Heart left ventricle (tissue), 16 donors: Measurements from ENCODE around the gene PKD1. TPM values are rescaled to one million over a fixed set of nuclear protein-coding genes. Genes with fewer than 3 reads are reported as not detected.

Experiments used
- ATAC-seq, 4 donors: fragments of 200-7000 bp; cut with Tn5 transposase; one replicate each; pipeline ENCODE4 v1.9.1; 2020 to 2022; ENCODE audit warnings: moderate library complexity in 4 of 4, mild to moderate bottlenecking in 3 of 4, moderate number of reproducible peaks in 1 of 4
- DNase-seq, 5 donors: peaks; one replicate each; pipeline ENCODE4 v3.0.0-alpha.2; 2020
- H3K27ac ChIP-seq, 12 donors: fragments of 200-600 bp; sonication (generic) in 4 of 12; one replicate each; pipeline versions ENCODE4 v1.5.0 to v1.8.0; 2016 to 2022; ENCODE audit warnings: mild to moderate bottlenecking in 2 of 12
- H3K27me3 ChIP-seq, 9 donors: fragments of 200-600 bp; sonication (generic) in 2 of 9; one replicate each; pipeline versions ENCODE4 v1.5.1 to v1.8.0; 2016 to 2022; ENCODE audit warnings: mild to moderate bottlenecking in 3 of 9
- H3K36me3 ChIP-seq, 9 donors: fragments of 200-600 bp; sonication (generic) in 2 of 9; one replicate each; pipeline versions ENCODE4 v1.5.0 to v1.8.0; 2018 to 2022; ENCODE audit warnings: mild to moderate bottlenecking in 2 of 9
- H3K4me1 ChIP-seq, 12 donors: fragments of 200-600 bp; sonication (generic) in 4 of 12; one replicate each; pipeline versions ENCODE4 v1.5.0 to v1.8.0; 2016 to 2022; ENCODE audit warnings: mild to moderate bottlenecking in 3 of 12
- H3K4me3 ChIP-seq, 12 donors: fragments of 200-600 bp; sonication (generic) in 4 of 12; one replicate each; pipeline versions ENCODE4 v1.5.0 to v1.8.0; 2017 to 2022; ENCODE audit warnings: mild to moderate bottlenecking in 9 of 12, moderate library complexity in 4 of 12
- H3K9me3 ChIP-seq, 12 donors: fragments of 200-600 bp; sonication (generic) in 4 of 12; one replicate each; pipeline versions ENCODE4 v1.5.0 to v1.8.0; 2016 to 2022; ENCODE audit warnings: mild to moderate bottlenecking in 1 of 12
- CTCF ChIP-seq, 12 donors: fragments of 200-600 bp; sonication (generic) in 4 of 12; IDR thresholded peaks; one replicate each; pipeline versions ENCODE4 v1.5.0 to v1.8.0; 2018 to 2022; ENCODE audit warnings: antibody characterized with exemption in 12 of 12, mild to moderate bottlenecking in 5 of 12
- POLR2A ChIP-seq, 2 donors: fragments of 450-650 bp; IDR thresholded peaks; one replicate each; pipeline ENCODE4 v1.6.1; 2017; ENCODE audit warnings: antibody characterized with exemption in 2 of 2, mild to moderate bottlenecking in 2 of 2, moderate library complexity in 2 of 2
- WGBS, 4 donors: extraction: QIAGEN DNeasy Blood & Tissue Kit in 2 of 4; methylation state at CpG; one replicate each; pipeline versions ENCODE4 v1.1.5 to v1.1.7; 2013 to 2018; 5-methylcytosine and 5-hydroxymethylcytosine counted together
- intact Hi-C, 10 donors: fragments of 100-400 bp; cut with DNase I; formaldehyde crosslinking; loops; one replicate each; pipeline versions ENCODE4 v1.11.1 to v1.14.2; 2022
- polyA plus RNA-seq, 2 donors: library from polyadenylated mRNA; stranded (reverse); fragments of 200-250 nt; gene quantifications; one replicate each; pipeline ENCODE4 v1.2.3, GENCODE V29; 2013
- total RNA-seq, 9 donors: library from RNA; depleted of rRNA in 2 of 9; stranded (reverse); fragments of >200 nt in 2 of 9; fragmentation: NEBNext Ultra II Directional in 3 of 9; extraction: Animal tissue kit (Norgen Biotek cat#: 25700) in 3 of 9; gene quantifications; one replicate each; pipeline versions ENCODE4 v1.1.0 to v1.2.4, GENCODE V29; 2016 to 2023
- donor health status: ischemic (EF 13 %, LVEDD 7.1; RV severe dilation, severe dysfunction).
- donor health status: healthy with polysubstance abuse.
- donor health status: DM: no; HTN: yes; CAD: no.
- donor health status: DM: no; HTN: no; CAD: no.
- donor health status: ischemic (EF 25% LVEDD 6.9; RV normal size, moderate dysfunction).
- donor health status: ischemic (EF 25% LVEDD 5.7; RV mildly dilated, moderate dysfunction).
- donor health status: healthy.
- donor health status: DM: yes; HTN: yes; CAD: no.
- donor health status: ischemic (EF 35%, LVEDD 5.7; RV mildly dilated, moderate dysfunction).
- donor health status: nonischemic (EF 11% LVEDD 7.7; RV severe dilation, severe dysfunction).
- donor health status: DM: yes; HTN: yes; CAD: no.
- donor health status: PGD.
- donor health status: ischemic (EF 29% LVEDD 5.4; RV normal size, mild dysfunction).
- donor health status: nonischemic (EF 23%, LVEDD 6.1; RV moderate dilation, normal function).

The PKD1 gene
- total and polyA plus RNA-seq, 11 donors, result 64.9 to 441 (median 105) TPM

- H3K27ac ChIP-seq, result peak overlapping the region in 4 of 12 donors; percentile 5 to 63 (median 44)
- intact Hi-C loops, result no loop called here
- TF ChIP-seq POLR2A (IDR thresholded peaks at IDR 0.05) (no peak), CTCF (IDR thresholded peaks at IDR 0.05) (no peak)
- DNase-seq, result no peak
- H3K4me3 ChIP-seq, result no peak overlapping the region
- WGBS, 4 donors, result 80 to 88% (median 87%) methylated on average over 20 to 49 of the region's 49 CpGs
- no peaks in the 10 kb centered on the region for H3K27me3 ChIP-seq
- peak in 2 of 4 donors; percentile 1 for ATAC-seq
- peaks cover 0 to 96% (median 95%) of the 10 kb centered on the region in 9 donors for H3K36me3 ChIP-seq
- no peaks in the 10 kb centered on the region for H3K9me3 ChIP-seq
- peaks cover 0 to 11% (median 0%) of the 10 kb centered on the region in 12 donors for H3K4me1 ChIP-seq
Measured at GRCh38 chr16:2091547-2092255, 44.0 kb downstream of the PKD1 start.

- Histone ChIP-seq H3K4me1 (peaks cover 0 to 11% (median 0%) of the 10 kb centered on the region in 12 donors), H3K27me3 (no peaks in the 10 kb centered on the region), H3K36me3 (peaks cover 0 to 96% (median 95%) of the 10 kb centered on the region in 9 donors), H3K4me3 (peak overlapping the region in 4 of 12 donors; percentile 25 to 37 (median 30)), H3K9me3 (no peaks in the 10 kb centered on the region), H3K27ac (peak overlapping the region in 11 of 12 donors; percentile 41 to 87 (median 74))
- no peak for TF ChIP-seq POLR2A (IDR thresholded peaks at IDR 0.05)
- peak in 3 of 12 donors; percentile 15 to 35 (median 19) for TF ChIP-seq CTCF (IDR thresholded peaks at IDR 0.05)
- ATAC-seq (peak in 3 of 4 donors; percentile 31 to 71 (median 62)), DNase-seq (peak in 3 of 5 donors; percentile 58 to 69 (median 61))
- 51 to 75% (median 67%) methylated on average over 24 to 101 of the region's 101 CpGs for WGBS, 4 donors
- intact Hi-C loops, result no loop called here
Measured at GRCh38 chr16:2090777-2091546, 44.7 kb downstream of the PKD1 start.

- peaks cover 0 to 96% (median 93%) of the 10 kb centered on the region in 9 donors for H3K36me3 ChIP-seq
- peak overlapping the region in 4 of 12 donors; percentile 25 to 37 (median 30) for H3K4me3 ChIP-seq
- TF ChIP-seq CTCF (IDR thresholded peaks at IDR 0.05) (no peak), POLR2A (IDR thresholded peaks at IDR 0.05) (no peak)
- intact Hi-C loops, result no loop called here
- H3K4me1 ChIP-seq, result peaks cover 0 to 11% (median 0%) of the 10 kb centered on the region in 12 donors
- DNase-seq, result peak in 2 of 5 donors; percentile 55 to 68
- no peaks in the 10 kb centered on the region for H3K9me3 ChIP-seq
- peak overlapping the region in 11 of 12 donors; percentile 41 to 87 (median 74) for H3K27ac ChIP-seq
- no peaks in the 10 kb centered on the region for H3K27me3 ChIP-seq
- peak in 3 of 4 donors; percentile 32 to 51 (median 35) for ATAC-seq
- 77 to 92% (median 78%) methylated on average over 5 to 14 of the region's 14 CpGs for WGBS, 4 donors
Measured at GRCh38 chr16:2090481-2090776, 45.3 kb downstream of the PKD1 start.
